ENCODE measurements around the gene SETBP1. TPM values are rescaled to one million over a fixed set of nuclear protein-coding genes. Genes with fewer than 3 reads are reported as not detected.
A peak's percentile ranks its signal among the peaks of the same experiment; 100 is the strongest.

The SETBP1 gene
- polyA plus RNA-seq, 6 donors from 2014 or later = 6.0 to 20.2 (median 10.0) TPM

DNA sequence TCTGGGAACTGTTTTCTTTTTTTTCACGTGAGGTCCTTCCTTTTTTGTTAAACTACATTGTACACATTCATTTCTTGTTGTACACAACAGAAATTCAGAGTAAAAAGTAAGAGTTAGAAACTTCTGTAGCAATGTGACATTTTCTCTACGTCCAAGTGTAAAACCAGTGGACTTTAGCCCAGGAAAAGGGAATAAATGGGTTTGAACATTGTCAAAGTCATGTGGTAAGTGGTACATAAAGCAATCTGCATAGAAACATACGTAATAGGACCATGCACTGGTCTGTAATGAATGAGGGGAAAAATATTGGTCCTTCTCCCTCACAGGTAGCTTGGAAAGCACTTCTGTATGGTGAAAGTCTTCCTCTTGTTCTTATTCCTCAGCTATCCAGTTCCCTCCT, 421.4 kb downstream of the SETBP1 start:
- ATAC-seq (ENCODE audit: low read depth in 2 of 2) (no peak), DNase-seq (no peak)
- Mint-ChIP-seq H3K27ac (peak overlapping the region in 4 of 6 donors; percentile 95 to 98 (median 98)), H3K4me3 (peak overlapping the region in 2 of 8 donors; percentile 63 to 86), H3K9me3 (no peaks in the 10 kb centered on the region), H3K36me3 (no peaks in the 10 kb centered on the region), H3K4me1 (peaks cover 51 to 58% (median 55%) of the 10 kb centered on the region in 3 donors), H3K27me3 (no peaks in the 10 kb centered on the region)

DNA sequence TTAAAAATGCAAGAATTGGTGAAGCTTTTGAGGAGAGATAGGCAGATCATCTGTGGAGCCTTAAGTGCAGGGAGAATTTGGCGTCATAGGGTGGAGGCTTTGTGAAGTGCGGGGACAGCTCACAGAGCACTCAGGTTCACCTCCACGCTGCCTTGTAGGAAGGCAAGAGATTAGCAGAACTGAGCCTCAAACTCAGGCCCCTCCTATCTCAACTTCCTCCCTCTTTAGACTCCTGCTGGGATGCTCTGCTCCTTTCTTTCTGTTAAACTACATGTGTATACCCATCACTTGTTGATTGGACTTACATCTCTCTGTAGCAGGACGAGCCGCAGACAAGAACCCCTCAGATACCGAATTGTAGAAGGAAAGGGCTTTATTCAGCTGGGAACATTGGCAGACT, 422.2 kb downstream of the SETBP1 start:
- H3K27ac Mint-ChIP-seq = peak overlapping the region in 5 of 6 donors; percentile 95 to 98 (median 97)
- peaks cover 51 to 58% (median 55%) of the 10 kb centered on the region in 3 donors for H3K4me1 Mint-ChIP-seq
- ATAC-seq (ENCODE audit: low read depth in 2 of 2) (peak; percentile 15 to 24), DNase-seq (no peak)
- peak overlapping the region; percentile 5 to 86 (median 76) for H3K4me3 Mint-ChIP-seq
- H3K36me3 Mint-ChIP-seq = no peaks in the 10 kb centered on the region
- no peaks in the 10 kb centered on the region for H3K9me3 Mint-ChIP-seq
- H3K27me3 Mint-ChIP-seq = no peaks in the 10 kb centered on the region

DNA sequence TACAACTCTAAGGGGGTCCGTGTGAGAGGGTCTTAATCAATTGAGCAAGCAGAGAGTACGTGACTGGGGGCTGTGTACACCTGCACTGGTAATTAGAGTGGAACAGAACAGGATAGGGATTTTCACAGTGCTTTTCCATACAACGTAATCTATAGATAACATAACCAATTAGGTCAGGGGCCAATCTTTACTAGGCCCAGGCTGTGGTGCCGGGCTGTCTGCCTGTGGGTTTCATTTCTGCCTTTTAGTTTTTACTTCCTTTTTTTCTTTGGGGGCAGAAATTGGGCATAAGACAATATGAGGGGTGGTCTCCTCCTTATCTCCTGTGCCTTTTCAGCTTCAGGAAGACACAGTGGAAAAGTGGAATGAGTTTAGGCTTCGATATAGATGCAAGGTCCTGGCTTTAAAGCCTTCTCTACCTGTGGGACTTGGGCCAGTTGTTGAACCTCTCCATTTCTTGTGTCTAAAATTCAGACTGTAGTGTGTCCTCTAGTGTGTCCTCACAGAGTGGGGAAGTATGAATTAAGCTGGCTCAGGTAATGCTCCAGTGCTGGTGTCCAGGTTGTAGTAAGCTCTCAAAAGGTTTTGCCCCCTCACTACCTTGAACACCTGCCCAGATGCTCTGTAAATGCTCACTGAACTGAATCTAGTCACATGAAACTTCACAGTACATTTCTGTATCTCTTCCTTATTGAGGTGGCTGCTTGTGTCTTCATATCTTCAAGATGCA, 422.8 kb downstream of the SETBP1 start:
- Mint-ChIP-seq H3K27me3 (no peaks in the 10 kb centered on the region), H3K4me3 (peak overlapping the region; percentile 5 to 86 (median 72)), H3K9me3 (no peaks in the 10 kb centered on the region), H3K27ac (peak overlapping the region in 5 of 6 donors; percentile 95 to 98 (median 97)), H3K4me1 (peaks cover 51 to 58% (median 55%) of the 10 kb centered on the region in 3 donors), H3K36me3 (no peaks in the 10 kb centered on the region)
- peak; percentile 80 for DNase-seq
- ATAC-seq (ENCODE audit: low read depth in 2 of 2) = peak; percentile 63 to 70

DNA sequence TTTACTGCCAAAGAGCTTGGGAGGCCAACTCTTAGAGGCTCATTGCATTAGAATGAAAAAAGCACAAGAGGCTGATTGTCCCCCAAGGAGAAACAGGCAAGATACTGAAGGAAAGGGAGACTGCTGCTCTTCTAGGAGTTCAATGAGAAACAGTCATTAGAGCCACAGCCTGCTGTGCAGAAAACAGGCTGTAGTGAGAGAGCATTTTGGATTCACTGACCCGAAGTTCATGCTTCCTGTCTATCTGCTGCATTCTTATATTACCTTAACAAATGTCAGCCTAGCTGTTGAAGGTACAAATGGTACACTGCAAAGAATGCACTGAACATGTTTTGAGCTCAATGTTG, 423.3 kb downstream of the SETBP1 start:
- Mint-ChIP-seq H3K4me1 (peaks cover 51 to 58% (median 55%) of the 10 kb centered on the region in 3 donors), H3K27ac (peak overlapping the region in 5 of 6 donors; percentile 95 to 98 (median 97)), H3K9me3 (no peaks in the 10 kb centered on the region), H3K4me3 (peak overlapping the region; percentile 5 to 85 (median 72)), H3K27me3 (no peaks in the 10 kb centered on the region), H3K36me3 (no peaks in the 10 kb centered on the region)
- DNase-seq (no peak), ATAC-seq (ENCODE audit: low read depth in 2 of 2) (peak; percentile 10 to 13)

GRCh38 chr18:45106331-45106774, 425.7 kb downstream of the SETBP1 start:
- Mint-ChIP-seq H3K27ac (peak overlapping the region in 5 of 6 donors; percentile 39 to 98 (median 84)), H3K4me3 (peak overlapping the region in 2 of 8 donors; percentile 10 to 50), H3K27me3 (no peaks in the 10 kb centered on the region), H3K4me1 (peaks cover 51 to 61% (median 53%) of the 10 kb centered on the region in 3 donors), H3K36me3 (no peaks in the 10 kb centered on the region), H3K9me3 (peaks cover 0 to 4% (median 0%) of the 10 kb centered on the region in 7 donors)
- ATAC-seq (ENCODE audit: low read depth in 2 of 2) (peak; percentile 53 to 56), DNase-seq (peak; percentile 76)

GRCh38 chr18:45107425-45107824, 426.7 kb downstream of the SETBP1 start:
- H3K4me1 Mint-ChIP-seq = peaks cover 40 to 50% (median 43%) of the 10 kb centered on the region in 3 donors
- no peak overlapping the region for H3K27ac Mint-ChIP-seq
- no peak for ATAC-seq (ENCODE audit: low read depth in 2 of 2)
- H3K36me3 Mint-ChIP-seq = no peaks in the 10 kb centered on the region
- no peak for DNase-seq
- H3K4me3 Mint-ChIP-seq = no peak overlapping the region
- H3K9me3 Mint-ChIP-seq = peaks cover 0 to 4% (median 0%) of the 10 kb centered on the region in 7 donors
- H3K27me3 Mint-ChIP-seq = no peaks in the 10 kb centered on the region

- Mint-ChIP-seq H3K4me3 (no peak overlapping the region), H3K36me3 (no peaks in the 10 kb centered on the region), H3K27ac (peak overlapping the region in 2 of 6 donors; percentile 30 to 43), H3K27me3 (no peaks in the 10 kb centered on the region), H3K4me1 (peaks cover 27 to 37% (median 29%) of the 10 kb centered on the region in 3 donors), H3K9me3 (peaks cover 0 to 4% (median 0%) of the 10 kb centered on the region in 7 donors)
- DNase-seq (no peak), ATAC-seq (ENCODE audit: low read depth in 2 of 2) (no peak)
Observed at GRCh38 chr18:45108754-45109153, 428.1 kb downstream of the SETBP1 start.

DNA sequence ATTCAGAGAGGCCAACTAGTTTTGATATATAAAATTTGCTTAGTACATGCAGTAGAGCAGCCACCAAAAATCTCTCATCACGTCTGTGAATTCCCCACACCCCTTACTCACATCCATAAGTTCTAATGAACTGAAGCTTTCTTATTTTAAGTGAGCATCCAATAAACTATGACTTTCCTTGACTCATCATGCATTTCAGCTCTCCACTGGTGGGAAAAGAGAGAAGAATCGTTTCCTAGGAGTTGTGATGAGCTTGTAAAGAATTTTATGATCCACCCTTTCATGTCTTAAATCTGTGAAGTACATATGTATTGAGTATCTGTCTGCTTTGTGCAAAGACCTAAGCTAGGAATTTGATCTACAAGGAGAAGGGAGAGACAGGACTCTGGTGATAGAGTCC, 428.6 kb downstream of the SETBP1 start:
- H3K4me1 Mint-ChIP-seq = peaks cover 22 to 31% (median 24%) of the 10 kb centered on the region in 3 donors
- DNase-seq (no peak), ATAC-seq (ENCODE audit: low read depth in 2 of 2) (no peak)
- peaks cover 0 to 4% (median 0%) of the 10 kb centered on the region in 7 donors for H3K9me3 Mint-ChIP-seq
- H3K27ac Mint-ChIP-seq = peak overlapping the region in 3 of 6 donors; percentile 5 to 67 (median 27)
- H3K4me3 Mint-ChIP-seq = no peak overlapping the region
- H3K36me3 Mint-ChIP-seq = no peaks in the 10 kb centered on the region
- H3K27me3 Mint-ChIP-seq = no peaks in the 10 kb centered on the region

DNA sequence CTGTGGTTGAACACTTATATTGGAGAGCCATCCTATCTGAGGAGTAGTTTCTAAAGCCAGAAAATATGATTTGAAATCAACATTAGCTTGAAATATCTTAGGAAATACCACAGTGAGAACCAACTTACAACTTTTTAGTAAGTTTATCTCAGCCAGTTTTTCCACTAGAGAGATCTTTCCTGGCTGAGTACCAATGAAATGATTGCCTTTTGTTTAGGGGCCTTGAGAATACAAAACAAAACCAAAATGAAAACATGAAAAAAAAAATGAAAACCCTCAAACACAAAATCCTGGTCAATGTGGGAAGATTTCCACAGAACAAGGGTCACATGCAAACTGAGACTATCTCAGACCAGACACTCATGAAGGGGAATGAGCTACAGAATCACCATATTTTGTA, 429.0 kb downstream of the SETBP1 start:
- ATAC-seq (ENCODE audit: low read depth in 2 of 2) = no peak
- no peaks in the 10 kb centered on the region for H3K36me3 Mint-ChIP-seq
- peaks cover 19 to 27% (median 21%) of the 10 kb centered on the region in 3 donors for H3K4me1 Mint-ChIP-seq
- no peaks in the 10 kb centered on the region for H3K27me3 Mint-ChIP-seq
- no peak overlapping the region for H3K4me3 Mint-ChIP-seq
- no peak for DNase-seq
- peaks cover 0 to 4% (median 0%) of the 10 kb centered on the region in 7 donors for H3K9me3 Mint-ChIP-seq
- H3K27ac Mint-ChIP-seq = peak overlapping the region in 2 of 6 donors; percentile 5 to 67

- H3K4me3 Mint-ChIP-seq = no peak overlapping the region
- H3K27ac Mint-ChIP-seq = no peak overlapping the region
- peaks cover 0 to 6% (median 3%) of the 10 kb centered on the region in 3 donors for H3K27me3 Mint-ChIP-seq
- H3K9me3 Mint-ChIP-seq = peaks cover 0 to 4% (median 0%) of the 10 kb centered on the region in 7 donors
- DNase-seq (no peak), ATAC-seq (ENCODE audit: low read depth in 2 of 2) (no peak)
- H3K4me1 Mint-ChIP-seq = peaks cover 8 to 16% (median 9%) of the 10 kb centered on the region in 3 donors
- no peaks in the 10 kb centered on the region for H3K36me3 Mint-ChIP-seq
Observed at GRCh38 chr18:45110577-45111501, 430.2 kb downstream of the SETBP1 start.

DNA sequence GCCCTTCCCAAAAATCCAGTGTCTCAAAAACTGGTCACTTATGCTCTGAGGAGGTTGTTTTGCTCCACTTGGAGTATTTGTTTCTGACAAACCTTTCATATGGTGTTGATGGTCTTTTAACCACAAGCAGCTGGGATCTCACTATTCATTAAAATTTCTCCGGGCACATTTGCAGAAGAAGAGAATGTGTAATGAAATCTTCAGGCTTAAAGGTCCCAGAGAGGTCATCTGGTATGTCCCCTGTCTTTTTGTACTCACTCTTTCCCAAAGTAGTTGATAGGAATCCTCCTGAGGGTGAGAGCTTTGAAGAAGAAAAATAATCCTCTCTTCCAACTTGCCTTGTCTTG, 430.8 kb downstream of the SETBP1 start:
- H3K9me3 Mint-ChIP-seq = peaks cover 0 to 4% (median 0%) of the 10 kb centered on the region in 7 donors
- ATAC-seq (ENCODE audit: low read depth in 2 of 2) (no peak), DNase-seq (no peak)
- peaks cover 0 to 8% (median 8%) of the 10 kb centered on the region in 3 donors for H3K27me3 Mint-ChIP-seq
- H3K4me1 Mint-ChIP-seq = peaks cover 4 to 11% (median 9%) of the 10 kb centered on the region in 3 donors
- no peak overlapping the region for H3K27ac Mint-ChIP-seq
- H3K4me3 Mint-ChIP-seq = no peak overlapping the region
- no peaks in the 10 kb centered on the region for H3K36me3 Mint-ChIP-seq

DNA sequence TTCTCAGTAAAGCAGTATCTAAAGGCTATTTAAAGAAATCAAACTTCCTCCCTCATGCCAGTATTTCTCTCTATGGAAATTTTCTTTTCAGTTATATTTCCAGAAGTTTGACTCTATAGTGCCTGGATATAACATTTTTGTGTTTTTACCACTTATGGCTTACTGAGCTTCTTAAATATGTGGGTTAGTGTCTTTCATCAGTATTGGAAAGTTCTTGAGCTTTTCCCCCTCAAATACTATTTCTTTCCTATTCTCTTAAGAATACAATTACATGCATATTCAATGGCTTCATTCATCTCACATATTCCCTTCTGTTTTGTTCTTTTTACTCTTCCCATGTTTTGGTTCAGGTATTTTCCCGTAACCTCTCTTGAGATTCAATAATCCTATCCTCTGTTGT, 432.0 kb downstream of the SETBP1 start:
- no peaks in the 10 kb centered on the region for H3K36me3 Mint-ChIP-seq
- peaks cover 0 to 4% (median 0%) of the 10 kb centered on the region in 7 donors for H3K9me3 Mint-ChIP-seq
- H3K4me3 Mint-ChIP-seq = no peak overlapping the region
- no peak for ATAC-seq (ENCODE audit: low read depth in 2 of 2)
- peaks cover 0 to 8% (median 8%) of the 10 kb centered on the region in 3 donors for H3K27me3 Mint-ChIP-seq
- no peak overlapping the region for H3K27ac Mint-ChIP-seq
- no peak for DNase-seq
- peaks cover 4 to 11% (median 9%) of the 10 kb centered on the region in 3 donors for H3K4me1 Mint-ChIP-seq

DNA sequence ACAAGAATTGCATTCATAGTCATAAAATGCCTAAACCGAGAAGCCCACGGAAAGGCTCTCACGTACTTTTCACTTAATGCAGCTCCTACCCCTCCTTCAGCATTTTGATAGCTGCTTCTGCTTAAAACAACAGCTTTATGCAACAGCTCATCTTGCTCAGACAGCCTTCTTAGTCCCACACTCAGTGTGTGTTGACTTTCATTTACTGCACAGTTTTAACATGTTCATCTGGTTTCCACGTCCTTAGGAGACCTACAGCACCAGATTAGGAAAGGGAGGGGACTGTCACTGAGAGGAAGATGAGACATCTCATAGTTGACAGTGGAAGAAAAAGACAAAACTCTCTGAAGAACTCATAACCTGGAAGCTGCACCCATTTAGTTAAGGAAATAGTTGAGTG, 435.4 kb downstream of the SETBP1 start:
- no peaks in the 10 kb centered on the region for H3K4me1 Mint-ChIP-seq
- H3K27me3 Mint-ChIP-seq = peaks cover 0 to 10% (median 8%) of the 10 kb centered on the region in 3 donors
- ATAC-seq (ENCODE audit: low read depth in 2 of 2) (no peak), DNase-seq (no peak)
- no peak overlapping the region for H3K27ac Mint-ChIP-seq
- no peaks in the 10 kb centered on the region for H3K36me3 Mint-ChIP-seq
- H3K9me3 Mint-ChIP-seq = no peaks in the 10 kb centered on the region
- H3K4me3 Mint-ChIP-seq = no peak overlapping the region

Data from naive B cell (primary cell).